HFFc6 (cell line): ENCODE data around the gene PHF1. TPM values are rescaled to one million over a fixed set of nuclear protein-coding genes. Genes with fewer than 3 reads are reported as not detected.
"Not testable (repeated sequence)": the region's sequence is repeated elsewhere in the genome, so short reads cannot be mapped to it uniquely, and the experiment has no call there.

ENCODE experiments used
- DNase-seq: peaks from one replicate; pipeline ENCODE4 v3.0.0-alpha.2; 2018
- H3K27ac Mint-ChIP-seq: 2 replicates; pipeline ENCODE4 v1.8.0; 2020; ENCODE audit warnings: mild to moderate bottlenecking, mixed read lengths
- H3K27me3 Mint-ChIP-seq: 2 replicates; pipeline ENCODE4 v1.8.0; 2021; ENCODE audit warnings: mild to moderate bottlenecking, moderate library complexity, mixed read lengths; ENCODE audit not compliant: insufficient read depth
- H3K36me3 Mint-ChIP-seq: 2 replicates; pipeline ENCODE4 v1.8.0; 2021; ENCODE audit warnings: low read depth, mixed read lengths
- H3K4me1 Mint-ChIP-seq: 2 replicates; pipeline ENCODE4 v1.8.0; 2020; ENCODE audit warnings: low read depth, mixed read lengths
- H3K4me3 Mint-ChIP-seq: 2 replicates; pipeline ENCODE4 v1.8.0; 2020; ENCODE audit warnings: mild to moderate bottlenecking, moderate library complexity, mixed read lengths
- H3K9me3 Mint-ChIP-seq: 2 replicates; pipeline ENCODE4 v1.8.0; 2020; ENCODE audit warnings: mild to moderate bottlenecking, mixed read lengths
- total RNA-seq, 6 experiments: library from RNA; stranded (reverse); fragmentation: NEBNext Ultra II Directional; extraction: Animal tissue kit (Norgen Biotek cat#: 25700); gene quantifications; 2 replicates in 1 of 6; 3 replicates in 5 of 6; pipeline ENCODE4 v1.2.3, GENCODE V29; 2021
- TF ChIP-seq, protein P1 (sequence below): fragments of 200-600 bp; sonication (generic); IDR thresholded peaks from 2 replicates; pipeline ENCODE4 v1.5.0; 2021; ENCODE audit warnings: antibody characterized with exemption, mild to moderate bottlenecking

The PHF1 gene
- total RNA-seq, 6 experiments from 2014 or later, result 43.2 to 52.8 (median 51.4) TPM

DNA sequence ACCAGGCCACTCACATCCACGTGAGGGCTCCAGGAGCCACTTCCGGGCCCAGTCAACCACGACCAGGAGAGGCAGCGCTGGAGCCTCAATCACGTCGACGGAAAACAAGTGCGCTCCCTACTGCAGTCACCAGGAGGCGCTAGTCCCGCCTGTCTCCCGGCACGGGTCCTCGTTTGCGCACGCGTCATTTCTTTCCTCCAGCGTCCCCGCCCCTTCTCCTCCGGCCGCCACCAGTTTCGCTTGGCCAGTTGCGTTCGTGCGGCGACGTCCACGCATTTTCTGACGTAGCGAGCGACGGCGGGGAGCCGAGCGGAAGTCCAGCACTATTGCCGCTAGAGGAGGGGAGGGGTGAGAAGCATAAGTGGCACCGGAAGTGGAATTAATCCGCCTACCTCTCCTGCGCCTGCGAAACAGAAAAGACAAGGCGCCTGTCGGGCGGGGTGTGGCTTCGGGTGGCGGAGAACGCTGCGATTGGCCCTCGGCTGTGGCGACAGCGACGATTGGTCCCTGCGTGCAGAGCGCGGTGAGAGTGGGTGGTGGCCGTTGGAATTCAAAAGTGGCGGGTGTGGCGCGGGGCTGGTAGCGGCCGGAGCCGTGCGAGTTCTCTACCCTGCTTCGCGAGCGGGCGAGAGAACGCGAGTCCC is 19.4 kb upstream of the PHF1 start, which contains the start of gene KIFC1:
Gene KIFC1, plus strand, starts transcription at position 546 of the 644 bp plus-strand sequence. CDS start 163 bp downstream, outside the sequence.
- Mint-ChIP-seq H3K36me3 (peaks cover 12% of the 10 kb centered on the region; the same call in 1 of the 2 replicates), H3K4me1 (peaks cover 50% of the 10 kb centered on the region), H3K4me3 (peak within 1 kb of the TSS; percentile 93), H3K9me3 (no peaks in the 10 kb centered on the region), H3K27ac (peak within 1 kb of the TSS; percentile 94), H3K27me3 (no peaks in the 10 kb centered on the region; the same call in none of the 2 replicates)
- TF ChIP-seq, protein P1, sequence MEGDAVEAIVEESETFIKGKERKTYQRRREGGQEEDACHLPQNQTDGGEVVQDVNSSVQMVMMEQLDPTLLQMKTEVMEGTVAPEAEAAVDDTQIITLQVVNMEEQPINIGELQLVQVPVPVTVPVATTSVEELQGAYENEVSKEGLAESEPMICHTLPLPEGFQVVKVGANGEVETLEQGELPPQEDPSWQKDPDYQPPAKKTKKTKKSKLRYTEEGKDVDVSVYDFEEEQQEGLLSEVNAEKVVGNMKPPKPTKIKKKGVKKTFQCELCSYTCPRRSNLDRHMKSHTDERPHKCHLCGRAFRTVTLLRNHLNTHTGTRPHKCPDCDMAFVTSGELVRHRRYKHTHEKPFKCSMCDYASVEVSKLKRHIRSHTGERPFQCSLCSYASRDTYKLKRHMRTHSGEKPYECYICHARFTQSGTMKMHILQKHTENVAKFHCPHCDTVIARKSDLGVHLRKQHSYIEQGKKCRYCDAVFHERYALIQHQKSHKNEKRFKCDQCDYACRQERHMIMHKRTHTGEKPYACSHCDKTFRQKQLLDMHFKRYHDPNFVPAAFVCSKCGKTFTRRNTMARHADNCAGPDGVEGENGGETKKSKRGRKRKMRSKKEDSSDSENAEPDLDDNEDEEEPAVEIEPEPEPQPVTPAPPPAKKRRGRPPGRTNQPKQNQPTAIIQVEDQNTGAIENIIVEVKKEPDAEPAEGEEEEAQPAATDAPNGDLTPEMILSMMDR, result peak; percentile 98
- DNase-seq, result peak; percentile 100

DNA sequence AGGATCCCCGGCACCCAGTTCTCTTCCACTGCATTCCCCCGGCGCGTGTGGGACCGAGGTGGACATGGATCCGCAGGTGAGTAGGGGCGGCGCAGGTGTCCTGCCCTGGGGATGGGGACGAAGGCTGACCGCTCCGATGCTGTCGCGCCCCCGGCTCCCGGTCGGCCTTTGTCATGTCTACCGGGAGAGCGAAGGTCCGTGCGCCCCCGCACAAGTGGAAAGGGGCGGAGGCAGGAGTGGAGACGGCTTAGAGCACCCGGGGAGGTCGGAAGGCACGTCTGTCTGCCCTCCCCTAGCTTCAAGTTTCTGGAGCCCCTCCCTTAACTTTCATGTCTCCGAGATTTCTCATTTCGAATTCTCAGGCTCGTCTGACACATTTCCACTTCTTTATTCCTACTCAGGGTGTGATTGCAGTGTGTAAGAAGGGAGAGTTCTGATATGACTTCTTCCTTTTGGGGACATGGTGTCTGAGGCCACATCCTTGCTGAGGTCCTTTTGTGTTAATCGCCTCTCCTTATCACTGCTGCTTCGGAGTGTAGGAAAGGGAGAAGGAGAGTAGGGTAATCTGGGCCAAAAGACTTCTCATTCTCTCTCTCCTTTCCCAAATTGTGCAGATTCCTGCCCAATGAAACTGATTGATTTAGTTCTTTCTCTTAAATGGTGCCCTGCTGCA is 18.8 kb upstream of the PHF1 start:
- TF ChIP-seq, protein P1, result no peak
- Mint-ChIP-seq H3K27me3 (no peaks in the 10 kb centered on the region; the same call in none of the 2 replicates), H3K36me3 (peaks cover 12% of the 10 kb centered on the region; the same call in 1 of the 2 replicates), H3K4me1 (peaks cover 50% of the 10 kb centered on the region), H3K9me3 (no peaks in the 10 kb centered on the region), H3K27ac (peak overlapping the region; percentile 94), H3K4me3 (peak overlapping the region; percentile 93)
- DNase-seq, result no peak

DNA sequence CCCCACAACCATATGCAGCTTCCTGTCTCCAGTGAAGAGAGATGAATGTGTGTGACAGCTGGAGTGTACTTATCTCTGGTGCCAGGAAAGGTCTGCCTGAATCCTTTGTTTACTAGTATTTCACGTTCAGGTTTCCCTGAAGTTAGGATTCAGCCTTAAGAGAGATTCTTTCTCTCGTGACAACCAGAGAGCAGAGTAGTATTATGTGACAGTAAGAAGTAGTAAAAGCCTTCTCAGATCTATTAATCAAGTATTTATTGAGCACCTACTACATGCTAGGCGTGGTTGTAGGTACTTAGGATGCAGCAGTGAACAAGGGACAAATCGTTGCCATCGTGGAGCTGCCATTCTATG is 18.2 kb upstream of the PHF1 start:
- no peaks in the 10 kb centered on the region; the same call in none of the 2 replicates for H3K27me3 Mint-ChIP-seq
- H3K4me1 Mint-ChIP-seq, result peaks cover 52% of the 10 kb centered on the region
- H3K4me3 Mint-ChIP-seq, result peak overlapping the region; percentile 93
- peak overlapping the region; percentile 94 for H3K27ac Mint-ChIP-seq
- H3K9me3 Mint-ChIP-seq, result no peaks in the 10 kb centered on the region
- TF ChIP-seq, protein P1, result no peak
- DNase-seq, result no peak
- peaks cover 12% of the 10 kb centered on the region; the same call in 1 of the 2 replicates for H3K36me3 Mint-ChIP-seq

DNA sequence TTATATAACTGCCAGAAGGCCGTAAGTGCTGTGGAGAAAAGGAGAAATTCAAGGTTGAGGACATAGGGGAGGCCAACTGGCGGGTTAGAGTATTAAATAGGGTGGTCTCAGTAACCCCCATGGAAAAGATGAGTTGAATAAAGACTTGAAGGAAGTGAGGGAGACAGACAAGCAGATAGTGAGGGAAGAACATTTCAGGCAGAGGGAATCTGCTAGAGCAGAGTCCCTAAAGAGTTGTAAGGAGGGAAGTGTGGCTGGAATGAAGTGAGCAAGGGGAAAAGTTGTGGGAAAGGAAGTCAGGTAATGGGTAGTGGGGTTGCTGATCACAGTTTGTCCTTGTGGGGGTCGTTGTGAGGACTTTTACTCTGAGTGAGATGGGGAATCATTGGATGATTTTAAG is 17.8 kb upstream of the PHF1 start:
- Mint-ChIP-seq H3K9me3 (no peaks in the 10 kb centered on the region), H3K27me3 (no peaks in the 10 kb centered on the region; the same call in none of the 2 replicates), H3K36me3 (peaks cover 12% of the 10 kb centered on the region; the same call in 1 of the 2 replicates), H3K4me1 (peaks cover 56% of the 10 kb centered on the region), H3K27ac (peak overlapping the region; percentile 94), H3K4me3 (peak overlapping the region; percentile 93)
- no peak for DNase-seq
- TF ChIP-seq, protein P1, result no peak

DNA sequence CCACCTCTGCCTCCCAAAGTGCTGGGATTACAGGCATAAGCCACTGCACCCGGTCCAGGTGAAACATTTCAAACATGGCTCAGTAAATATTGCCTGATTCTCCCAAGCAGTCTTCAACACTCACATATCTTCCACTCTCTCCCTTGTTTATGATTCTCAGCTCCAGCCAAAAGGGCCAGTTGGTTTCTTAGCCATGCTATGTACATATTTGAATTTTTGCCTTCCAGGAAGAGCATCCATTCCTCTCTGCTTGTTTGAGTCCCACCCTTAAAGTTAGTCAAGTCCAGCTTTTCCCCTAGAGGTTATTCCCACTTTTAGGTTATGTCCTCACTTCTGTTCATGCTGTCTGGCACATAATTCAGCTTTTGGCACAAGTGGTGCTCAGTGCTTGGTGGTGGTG is 13.3 kb upstream of the PHF1 start:
- no peaks in the 10 kb centered on the region; the same call in none of the 2 replicates for H3K27me3 Mint-ChIP-seq
- TF ChIP-seq, protein P1, result no peak
- H3K27ac Mint-ChIP-seq, result peak overlapping the region; percentile 66; the same call in 1 of the 2 replicates
- H3K9me3 Mint-ChIP-seq, result no peaks in the 10 kb centered on the region
- H3K36me3 Mint-ChIP-seq, result peaks cover 18% of the 10 kb centered on the region; the same call in 1 of the 2 replicates
- no peak overlapping the region for H3K4me3 Mint-ChIP-seq
- H3K4me1 Mint-ChIP-seq, result peaks cover 41% of the 10 kb centered on the region
- no peak for DNase-seq

DNA sequence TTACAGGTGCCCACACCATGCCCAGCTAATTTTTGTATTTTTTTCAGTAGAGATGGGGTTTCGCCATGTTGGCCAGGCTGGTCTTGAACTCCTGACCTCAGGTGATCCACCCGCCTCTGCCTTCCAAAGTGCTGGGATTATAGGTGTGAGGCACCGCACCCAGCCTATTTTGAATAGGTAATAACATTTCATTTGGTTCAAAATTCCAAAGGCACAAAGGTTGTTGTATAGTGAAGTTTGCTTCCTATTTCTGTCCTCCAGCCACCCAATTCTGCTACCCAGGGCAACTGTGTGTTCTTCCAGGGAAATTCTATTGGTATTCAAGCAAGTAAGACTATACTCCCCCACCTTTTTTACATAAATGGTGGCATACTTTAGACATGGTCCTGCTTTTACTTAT is 12.2 kb upstream of the PHF1 start:
- not testable (repeated sequence) for H3K27ac Mint-ChIP-seq, H3K4me3 Mint-ChIP-seq, DNase-seq, H3K27me3 Mint-ChIP-seq, H3K9me3 Mint-ChIP-seq
- H3K36me3 Mint-ChIP-seq, result peaks cover 17% of the 10 kb centered on the region; the same call in 1 of the 2 replicates
- peaks cover 32% of the 10 kb centered on the region for H3K4me1 Mint-ChIP-seq

DNA sequence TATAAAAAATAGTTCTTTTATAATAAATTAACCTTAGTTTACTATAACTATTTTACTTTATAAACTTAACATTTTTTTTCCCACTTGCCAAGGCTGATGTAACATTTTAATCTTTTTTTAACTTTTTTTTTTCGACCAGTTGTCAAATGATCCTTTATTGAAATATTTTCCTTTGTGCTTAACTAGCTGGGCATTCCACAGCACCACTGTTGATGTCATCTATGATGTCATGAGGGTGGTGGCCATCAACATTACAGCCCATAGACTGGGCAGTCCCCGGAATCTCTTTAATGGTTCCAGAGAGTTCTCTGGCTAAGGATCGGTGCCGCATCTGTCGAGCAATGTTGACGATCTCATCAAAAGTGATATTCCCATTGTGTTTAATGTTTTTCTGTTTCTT is 10.9 kb upstream of the PHF1 start:
- H3K4me1 Mint-ChIP-seq, result peaks cover 20% of the 10 kb centered on the region
- peaks cover 27% of the 10 kb centered on the region; the same call in 1 of the 2 replicates for H3K36me3 Mint-ChIP-seq
- H3K27me3 Mint-ChIP-seq, H3K4me3 Mint-ChIP-seq, H3K27ac Mint-ChIP-seq, H3K9me3 Mint-ChIP-seq, DNase-seq: not testable (repeated sequence)
